H1 (cell line): Measurements from ENCODE around the gene AKR1C2. TPM values are rescaled to one million over a fixed set of nuclear protein-coding genes. Genes with fewer than 3 reads are reported as not detected.
"Not testable (repeated sequence)": the region's sequence is repeated elsewhere in the genome, so short reads cannot be mapped to it uniquely, and the experiment has no call there.

Experiments used
- CTCF ChIA-PET: fragments of 300-600 bp; sonication (Branson Sonifier 250); formaldehyde crosslinking; loops from one replicate; lab custom pipeline; 2021; ENCODE audit not compliant: partially characterized antibody; lab: Charles Lee
- POLR2A ChIA-PET: fragments of 300-600 bp; sonication (Branson Sonifier 250); formaldehyde crosslinking; loops from one replicate; lab custom pipeline; 2021; ENCODE audit warnings: inconsistent platforms; ENCODE audit not compliant: partially characterized antibody; lab: Charles Lee
- DNase-seq, 2 experiments: peaks; one replicate each; pipeline versions ENCODE4 v3.0.0 to v3.0.0-alpha.2; 2010 to 2022; ENCODE audit warnings: low spot score in 2 of 2, low read depth in 1 of 2, mixed read lengths in 1 of 2
- FAIRE-seq: peaks from 2 replicates; lab custom pipeline; 2011; peaks lifted over from hg19 to GRCh38; lab: Jason Lieb, UNC
- H2AFZ ChIP-seq: 2 replicates; pipeline ENCODE4 v1.8.1; 2012; ENCODE audit warnings: low read length, inconsistent platforms
- H2AK5ac ChIP-seq: 2 replicates; pipeline ENCODE4 v1.6.1; 2013; ENCODE audit warnings: low read depth, low read length
- H2BK120ac ChIP-seq: replicated peaks from 2 replicates; pipeline ENCODE3; 2013; ENCODE audit warnings: low read depth, low read length, inconsistent platforms
- H2BK12ac ChIP-seq: 2 replicates; pipeline ENCODE4 v1.6.1; 2013; ENCODE audit warnings: low read depth, low read length
- H2BK15ac ChIP-seq: 2 replicates; pipeline ENCODE4 v1.6.1; 2013; ENCODE audit warnings: low read length
- H2BK20ac ChIP-seq: 2 replicates; pipeline ENCODE4 v1.6.1; 2013; ENCODE audit warnings: low read length
- H2BK5ac ChIP-seq: 2 replicates; pipeline ENCODE4 v1.6.1; 2013; ENCODE audit warnings: low read depth, low read length
- H3K14ac ChIP-seq: 2 replicates; pipeline ENCODE4 v1.6.1; 2013; ENCODE audit warnings: inconsistent platforms; ENCODE audit not compliant: insufficient read length
- H3K18ac ChIP-seq: 2 replicates; pipeline ENCODE4 v1.6.1; 2013; ENCODE audit warnings: low read length; ENCODE audit errors: extremely low read depth
- H3K23ac ChIP-seq: 2 replicates; pipeline ENCODE4 v1.6.1; 2013; ENCODE audit warnings: inconsistent platforms; ENCODE audit not compliant: insufficient read length
- H3K23me2 ChIP-seq: 2 replicates; pipeline ENCODE4 v1.6.1; 2013; ENCODE audit warnings: low read depth, low read length
- H3K27ac ChIP-seq: 2 replicates; pipeline ENCODE4 v1.6.1; 2011; ENCODE audit warnings: low read depth, low read length, inconsistent platforms
- H3K27me3 ChIP-seq, 4 experiments: replicated peaks in 1 of 4; 1 replicate in 1 of 4; 2 replicates in 3 of 4; pipeline versions ENCODE4 v1.6.1 to v1.8.1; 2011 to 2013; ENCODE audit warnings: low read length in 3 of 4, mild to moderate bottlenecking in 3 of 4, inconsistent platforms in 2 of 4, mixed read lengths in 2 of 4, moderate library complexity in 1 of 4; ENCODE audit not compliant: control insufficient read depth in 3 of 4, insufficient read depth in 3 of 4; ENCODE audit errors: extremely low read depth in 1 of 4
- H3K36me3 ChIP-seq, 4 experiments: 2 replicates each; pipeline versions ENCODE4 v1.6.1 to v1.8.1; 2011 to 2013; ENCODE audit warnings: mild to moderate bottlenecking in 4 of 4, low read length in 3 of 4, moderate library complexity in 2 of 4, control low read depth in 1 of 4, inconsistent platforms in 1 of 4; ENCODE audit not compliant: insufficient read depth in 4 of 4, control insufficient read depth in 2 of 4
- H3K4ac ChIP-seq: replicated peaks from 2 replicates; pipeline ENCODE3; 2013; ENCODE audit warnings: low read length, low read depth, mixed read lengths, inconsistent platforms; ENCODE audit not compliant: insufficient read length
- H3K4me1 ChIP-seq, 4 experiments: replicated peaks in 1 of 4; 1 replicate in 1 of 4; 2 replicates in 3 of 4; pipeline versions ENCODE4 v1.6.1 to v1.8.1; 2011 to 2013; ENCODE audit warnings: low read length in 3 of 4, inconsistent platforms in 2 of 4, mixed read lengths in 1 of 4; ENCODE audit not compliant: insufficient read depth in 4 of 4, control insufficient read depth in 3 of 4
- H3K4me2 ChIP-seq, 2 experiments: 2 replicates each; pipeline versions ENCODE4 v1.6.1 to v1.8.1; 2011 to 2013; ENCODE audit warnings: low read depth in 2 of 2, low read length in 2 of 2, control low read depth in 1 of 2, inconsistent platforms in 1 of 2, mild to moderate bottlenecking in 1 of 2; ENCODE audit not compliant: insufficient read depth in 1 of 2
- H3K4me3 ChIP-seq, 4 experiments: fragments of 200-600, 300-600 bp in 1 of 4; sonication (generic), shearing (Covaris generic), sonication (Bioruptor Twin) in 1 of 4; 2 replicates each; pipeline versions ENCODE4 v1.5.1 to v1.8.1; 2011 to 2016; ENCODE audit warnings: low read length in 4 of 4, low read depth in 3 of 4, control low read depth in 2 of 4, inconsistent platforms in 2 of 4, mild to moderate bottlenecking in 2 of 4, mixed read lengths in 1 of 4, moderate library complexity in 1 of 4; ENCODE audit not compliant: insufficient read depth in 2 of 4; ENCODE audit errors: extremely low read depth in 1 of 4
- H3K56ac ChIP-seq: replicated peaks from 2 replicates; pipeline ENCODE3; 2013; ENCODE audit warnings: low read depth, mild to moderate bottlenecking, mixed read lengths, low read length, inconsistent platforms; ENCODE audit not compliant: insufficient read length
- H3K79me1 ChIP-seq: 2 replicates; pipeline ENCODE4 v1.6.1; 2013; ENCODE audit warnings: low read depth, low read length, control low read depth
- H3K79me2 ChIP-seq, 2 experiments: 2 replicates each; pipeline versions ENCODE4 v1.6.1 to v1.8.1; 2012 to 2013; ENCODE audit warnings: low read length in 2 of 2, mild to moderate bottlenecking in 2 of 2, inconsistent platforms in 1 of 2; ENCODE audit not compliant: insufficient read depth in 2 of 2, control insufficient read depth in 1 of 2
- H3K9ac ChIP-seq, 4 experiments: replicated peaks in 1 of 4; 1 replicate in 1 of 4; 2 replicates in 3 of 4; pipeline versions ENCODE4 v1.6.1 to v1.8.1; 2011 to 2013; ENCODE audit warnings: low read depth in 3 of 4, low read length in 3 of 4, control low read depth in 2 of 4, mild to moderate bottlenecking in 2 of 4, moderate library complexity in 2 of 4, inconsistent platforms in 1 of 4; ENCODE audit errors: extremely low read depth in 1 of 4
- H3K9me3 ChIP-seq, 2 experiments: 2 replicates each; pipeline versions ENCODE4 v1.6.1 to v1.8.1; 2012 to 2013; ENCODE audit warnings: mild to moderate bottlenecking in 2 of 2, moderate library complexity in 2 of 2, control low read depth in 1 of 2, inconsistent platforms in 1 of 2, low read depth in 1 of 2, low read length in 1 of 2, mixed read lengths in 1 of 2; ENCODE audit not compliant: insufficient read depth in 2 of 2
- H4K20me1 ChIP-seq, 2 experiments: replicated peaks in 1 of 2; 2 replicates each; pipeline versions ENCODE3 to v1.8.1; 2011 to 2013; ENCODE audit warnings: inconsistent platforms in 2 of 2, low read length in 2 of 2, mild to moderate bottlenecking in 1 of 2; ENCODE audit not compliant: insufficient read depth in 2 of 2, control insufficient read depth in 1 of 2
- H4K5ac ChIP-seq: 2 replicates; pipeline ENCODE4 v1.6.1; 2013; ENCODE audit warnings: low read length, low read depth, mixed read lengths, inconsistent platforms; ENCODE audit not compliant: insufficient read length
- H4K8ac ChIP-seq: 2 replicates; pipeline ENCODE4 v1.8.0; 2013; ENCODE audit warnings: mild to moderate bottlenecking, moderate library complexity, low read length, inconsistent platforms; ENCODE audit not compliant: insufficient read depth; ENCODE audit errors: extremely low read depth
- H4K91ac ChIP-seq: replicated peaks from 2 replicates; pipeline ENCODE3; 2013; ENCODE audit warnings: low read length, mixed read lengths, inconsistent platforms; ENCODE audit not compliant: insufficient read length
- CBX8 ChIP-seq: fragments of 300-800, 300-1000 bp; sonication (generic); IDR thresholded peaks from 2 replicates; pipeline ENCODE4 v1.7.1; 2016; ENCODE audit warnings: low read depth, low read length, borderline replicate concordance
- SUZ12 ChIP-seq: fragments of 200-600 bp; sonication (generic); IDR thresholded peaks from 2 replicates; pipeline ENCODE4 v1.6.1; 2012; ENCODE audit warnings: mild to moderate bottlenecking, inconsistent platforms, low read length, moderate library complexity, mixed read lengths
- WGBS, 2 experiments: shearing (Covaris generic) in 1 of 2; methylation state at CpG; one replicate each; pipeline versions ENCODE4 v1.1.6 to v1.1.7; 2013 to 2015; ENCODE audit warnings: low lambda C conversion rate in 2 of 2, mixed read lengths in 2 of 2, inconsistent platforms in 1 of 2, low coverage in 1 of 2, missing lambda C conversion rate in 1 of 2; ENCODE audit not compliant: insufficient replicate concordance in 2 of 2, insufficient coverage in 1 of 2, insufficient read length in 1 of 2; ENCODE audit errors: extremely low coverage in 1 of 2, missing lambda C conversion rate in 1 of 2; 5-methylcytosine and 5-hydroxymethylcytosine counted together
- polyA plus RNA-seq, 7 experiments: library from polyadenylated mRNA; depleted of rRNA in 3 of 7; stranded (reverse) in 5 of 7; unstranded in 2 of 7; fragments of >200 nt in 5 of 7; fragments of 200-250 nt in 2 of 7; gene quantifications; 1 replicate in 5 of 7; 2 replicates in 1 of 7; 4 replicates in 1 of 7; pipeline versions ENCODE4 v1.2.1 to v1.2.3, GENCODE V29; 2011 to 2013; ENCODE audit warnings: missing spikeins in 2 of 7, mixed read lengths in 2 of 7
- total RNA-seq: library from RNA; stranded (reverse); fragmentation: NEBNext Ultra II Directional; extraction: Animal tissue kit (Norgen Biotek cat#: 25700); gene quantifications from 2 replicates; pipeline ENCODE4 v1.2.1, GENCODE V29; 2021

The AKR1C2 gene
- total and polyA plus RNA-seq, 2 of the 8 experiments (the other 6 are each of a cell fraction or from before 2014, with no cell fraction given), result 0.77 to 1.2 TPM

GRCh38 chr10:4943821-4944220, 59.8 kb downstream of the AKR1C2 start:
- 79% methylated on average over 2 of the region's 2 CpGs; no CpG with 5 or more reads in 1 of the 2 experiments for WGBS, 2 experiments

DNA sequence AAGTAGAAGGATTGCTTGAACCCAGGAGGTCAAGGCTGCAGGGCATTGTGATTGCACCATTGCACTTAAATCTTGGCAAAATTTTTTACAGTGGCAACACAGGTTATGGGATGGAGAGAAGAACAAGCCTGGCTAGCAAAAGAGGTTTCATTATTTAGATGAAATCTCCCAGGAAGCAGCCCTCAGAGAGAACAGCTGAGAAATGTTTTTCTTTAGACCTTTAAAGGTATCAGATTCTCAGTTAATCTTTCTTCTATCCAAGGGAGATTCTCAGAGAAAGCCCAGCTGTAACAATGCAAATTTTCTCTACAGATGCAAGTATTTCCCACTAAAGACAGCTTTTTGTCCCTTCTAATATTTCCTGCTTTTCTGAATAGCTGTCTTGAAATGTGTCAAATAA, 60.2 kb downstream of the AKR1C2 start:
- H3K4ac ChIP-seq, H2AK5ac ChIP-seq, FAIRE-seq, H4K91ac ChIP-seq, H2BK20ac ChIP-seq, DNase-seq, H2AFZ ChIP-seq, H3K79me2 ChIP-seq, H3K9me3 ChIP-seq, H3K23ac ChIP-seq, H2BK12ac ChIP-seq, H3K23me2 ChIP-seq, H4K8ac ChIP-seq, H3K4me2 ChIP-seq, H3K14ac ChIP-seq, H2BK5ac ChIP-seq, H3K79me1 ChIP-seq, H3K36me3 ChIP-seq, H4K20me1 ChIP-seq, H4K5ac ChIP-seq, H3K27me3 ChIP-seq, H2BK120ac ChIP-seq, POLR2A ChIA-PET, H3K9ac ChIP-seq, H3K56ac ChIP-seq, H2BK15ac ChIP-seq, H3K4me3 ChIP-seq, H3K27ac ChIP-seq: not testable (repeated sequence)
- CTCF ChIA-PET, result interaction anchor here (0.6 kb wide), 1 partner anchor 226 kb away, joined by 6 read pairs; no protein-coding TSS in a partner anchor
- Histone ChIP-seq H3K4me1 (peaks cover 3 to 21% (median 14%) of the 10 kb centered on the region in 4 experiments), H3K18ac (peak overlapping the region; percentile 48; the same call in 1 of the 2 replicates)

More at GRCh38 chr10:4943821-4944220, 59.8 kb downstream of the AKR1C2 start:
- Histone ChIP-seq H2BK20ac (peak overlapping the region; percentile 66; the same call in 1 of the 2 replicates), H2AFZ (no peak overlapping the region), H3K9ac (no peak overlapping the region), H4K91ac (no peak overlapping the region), H2BK120ac (no peak overlapping the region), H2AK5ac (no peak overlapping the region; the same call in 1 of the 2 replicates), H3K79me2 (no peaks in the 10 kb centered on the region), H3K4me1 (peaks cover 3 to 21% (median 14%) of the 10 kb centered on the region in 4 experiments), H2BK15ac (no peak overlapping the region), H3K18ac (no peak overlapping the region), H4K8ac (no peak overlapping the region), H4K5ac (no peak overlapping the region), H2BK5ac (0 out of 2 replicates have a peak overlapping the region, but pooled peaks have one; percentile 41), H3K4me3 (no peak overlapping the region), H3K4ac (no peak overlapping the region), H3K14ac (no peak overlapping the region), H3K9me3 (no peaks in the 10 kb centered on the region), H3K36me3 (no peaks in the 10 kb centered on the region), H3K27ac (no peak overlapping the region), H3K4me2 (no peak overlapping the region; a peak in 1 of 4 replicates), H2BK12ac (no peak overlapping the region), H3K23ac (no peak overlapping the region), H3K56ac (no peak overlapping the region), H3K23me2 (no peaks in the 10 kb centered on the region), H4K20me1 (no peaks in the 10 kb centered on the region), H3K27me3 (no peaks in the 10 kb centered on the region; a peak in 1 of 7 replicates), H3K79me1 (no peaks in the 10 kb centered on the region)
- POLR2A ChIA-PET, result no interaction called here
- FAIRE-seq (no peak), DNase-seq (no peak)
- CTCF ChIA-PET, result interaction anchor here (0.6 kb wide), 1 partner anchor 225 kb away, joined by 6 read pairs; no protein-coding TSS in a partner anchor
- no peak for TF ChIP-seq SUZ12
- TF ChIP-seq CBX8, result no peak
